K562 (cell line): ENCODE data around the gene TBXA2R.

Experiments
- ATF6 ChIP-seq: sonication (generic); formaldehyde crosslinking; IDR thresholded peaks from 2 replicates; pipeline ENCODE4 v1.4.0; 2020; ENCODE audit warnings: mild to moderate bottlenecking, missing genetic modification reagents
- POLR2H ChIP-seq: IDR thresholded peaks from 2 replicates; pipeline ENCODE4 v1.6.1; 2016; ENCODE audit warnings: missing genetic modification characterization, low read depth, mild to moderate bottlenecking, control low read depth, missing compliant biosample characterization, moderate library complexity

- no peak for TF ChIP-seq POLR2H (tag)
- TF ChIP-seq ATF6 (CRISPR knock-in tag): no peak
Measured at GRCh38 chr19:3576696-3577443, 29.8 kb downstream of the TBXA2R start.
